Stimulated activated memory B cell treated with anti-CD40 and anti-IgM and Interleukin-4, amounts not matched to agents 10 μg/mL and 1 μg/mL and 100 μg/mL, for 72 hours (primary cell): ENCODE results near the gene ALKBH5.

Experiments used
- ATAC-seq: fragments of 150-1000 bp; cut with Tn5 transposase; 2 replicates; pipeline ENCODE4 v1.10.0; 2021
- H3K27ac Mint-ChIP-seq: one replicate; pipeline ENCODE4 v1.8.0; 2022; ENCODE audit warnings: mild to moderate bottlenecking, mixed read lengths
- H3K27me3 Mint-ChIP-seq: one replicate; pipeline ENCODE4 v1.8.0; 2022; ENCODE audit warnings: mixed read lengths
- H3K36me3 Mint-ChIP-seq: one replicate; pipeline ENCODE4 v1.8.0; 2022; ENCODE audit warnings: mixed read lengths
- H3K4me1 Mint-ChIP-seq: one replicate; pipeline ENCODE4 v1.8.0; 2022; ENCODE audit warnings: mixed read lengths
- H3K4me3 Mint-ChIP-seq: one replicate; pipeline ENCODE4 v1.8.0; 2022; ENCODE audit warnings: mild to moderate bottlenecking, moderate library complexity, mixed read lengths
- H3K9me3 Mint-ChIP-seq: one replicate; pipeline ENCODE4 v1.8.0; 2022; ENCODE audit warnings: mixed read lengths

Gene ALKBH5

DNA sequence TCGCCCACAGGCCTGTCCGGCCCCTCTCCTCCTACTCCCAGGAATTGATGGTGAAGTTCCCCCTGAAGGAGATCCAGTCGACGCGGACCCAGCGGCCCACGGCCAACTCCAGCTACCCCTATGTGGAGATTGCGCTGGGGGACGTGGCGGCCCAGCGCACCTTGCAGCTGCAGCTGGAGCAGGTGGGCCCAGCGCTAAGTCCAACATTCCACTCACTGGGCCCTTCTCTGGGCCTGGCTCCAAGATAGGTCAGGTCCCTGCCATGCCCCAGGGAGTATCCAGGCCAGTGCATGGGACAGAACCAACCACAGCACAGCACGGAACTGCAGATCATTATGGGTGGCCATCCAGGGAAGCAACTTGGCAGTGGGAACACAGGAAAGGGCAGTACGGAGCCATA, 9.9 kb upstream of the ALKBH5 start:
- ATAC-seq: no peak

DNA sequence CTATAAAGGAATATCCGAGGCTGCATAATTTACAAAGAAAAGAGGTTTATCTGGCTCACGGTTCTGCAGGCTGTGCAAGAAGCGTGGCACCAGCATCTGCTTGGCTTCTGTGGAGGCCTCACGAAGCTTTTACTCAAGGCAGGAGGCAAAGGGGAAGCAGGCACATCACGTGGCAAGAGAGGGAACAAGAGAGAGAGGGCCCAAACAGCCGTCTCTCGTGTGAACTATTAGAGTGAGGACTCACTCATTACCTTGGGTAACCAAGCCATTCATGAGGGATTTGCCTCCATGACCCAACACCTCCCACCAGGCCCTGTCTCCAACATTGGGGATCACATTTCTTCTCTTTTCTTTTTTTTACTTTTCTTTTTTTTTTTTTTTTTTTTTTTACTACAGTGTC, 7.5 kb upstream of the ALKBH5 start:
- ATAC-seq: peak; percentile 71
- H3K9me3 Mint-ChIP-seq: no peaks in the 10 kb centered on the region

More for the DNA sequence above, 9.9 kb upstream of the ALKBH5 start:
- Mint-ChIP-seq H3K27me3 (no peaks in the 10 kb centered on the region), H3K9me3 (no peaks in the 10 kb centered on the region), H3K4me1 (peaks cover 7% of the 10 kb centered on the region), H3K36me3 (no peaks in the 10 kb centered on the region), H3K27ac (no peak overlapping the region), H3K4me3 (no peak overlapping the region)

DNA sequence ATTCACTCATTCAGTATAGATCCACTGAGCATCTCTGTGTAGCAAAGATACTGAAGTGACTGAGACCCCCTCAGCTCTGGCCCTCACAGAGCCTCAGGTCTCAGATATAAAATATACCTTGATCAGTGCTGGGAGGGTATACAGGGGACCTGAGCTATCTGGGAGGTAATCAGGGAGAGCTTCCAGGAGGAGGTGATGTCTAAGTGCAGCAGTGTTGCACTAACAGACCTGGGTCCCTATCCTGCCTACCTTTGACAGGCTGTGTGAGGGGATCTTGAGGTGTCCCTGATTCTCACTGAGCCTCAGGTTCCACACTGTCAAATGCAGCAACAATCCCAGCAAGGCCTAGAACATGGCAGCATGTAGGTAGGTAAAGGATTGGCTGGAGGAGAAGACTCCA, 6.5 kb upstream of the ALKBH5 start:
- no peaks in the 10 kb centered on the region for H3K27me3 Mint-ChIP-seq
- no peak overlapping the region for H3K27ac Mint-ChIP-seq
- no peaks in the 10 kb centered on the region for H3K36me3 Mint-ChIP-seq
- H3K9me3 Mint-ChIP-seq: no peaks in the 10 kb centered on the region
- H3K4me3 Mint-ChIP-seq: no peak overlapping the region
- peaks cover 13% of the 10 kb centered on the region for H3K4me1 Mint-ChIP-seq
- ATAC-seq: no peak

More for the DNA sequence above, 7.5 kb upstream of the ALKBH5 start:
- H3K27ac Mint-ChIP-seq: peak overlapping the region; percentile 56
- H3K4me3 Mint-ChIP-seq: no peak overlapping the region
- H3K4me1 Mint-ChIP-seq: peaks cover 7% of the 10 kb centered on the region
- no peaks in the 10 kb centered on the region for H3K36me3 Mint-ChIP-seq
- no peaks in the 10 kb centered on the region for H3K27me3 Mint-ChIP-seq

DNA sequence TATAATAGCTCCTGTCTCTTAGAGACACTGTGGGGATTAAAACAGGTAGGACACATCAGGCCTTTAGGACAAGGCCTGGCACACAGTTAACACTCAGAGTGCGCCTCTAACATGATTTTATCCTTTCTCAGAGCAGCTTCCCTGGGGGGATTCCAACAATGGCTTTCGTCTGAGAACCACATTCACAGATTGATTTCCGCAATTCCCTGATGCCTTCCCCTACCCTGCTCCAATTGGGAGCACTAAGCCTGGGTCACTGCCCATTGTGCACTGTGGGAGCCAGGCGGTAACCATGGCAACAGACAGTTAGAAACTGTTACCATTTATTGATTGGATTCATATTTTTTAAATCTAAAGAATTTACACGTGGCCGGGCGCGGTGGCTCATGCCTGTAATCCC, 5.9 kb upstream of the ALKBH5 start:
- Mint-ChIP-seq H3K27ac (no peak overlapping the region), H3K4me3 (no peak overlapping the region), H3K9me3 (no peaks in the 10 kb centered on the region), H3K4me1 (peaks cover 19% of the 10 kb centered on the region), H3K36me3 (no peaks in the 10 kb centered on the region), H3K27me3 (no peaks in the 10 kb centered on the region)
- no peak for ATAC-seq

DNA sequence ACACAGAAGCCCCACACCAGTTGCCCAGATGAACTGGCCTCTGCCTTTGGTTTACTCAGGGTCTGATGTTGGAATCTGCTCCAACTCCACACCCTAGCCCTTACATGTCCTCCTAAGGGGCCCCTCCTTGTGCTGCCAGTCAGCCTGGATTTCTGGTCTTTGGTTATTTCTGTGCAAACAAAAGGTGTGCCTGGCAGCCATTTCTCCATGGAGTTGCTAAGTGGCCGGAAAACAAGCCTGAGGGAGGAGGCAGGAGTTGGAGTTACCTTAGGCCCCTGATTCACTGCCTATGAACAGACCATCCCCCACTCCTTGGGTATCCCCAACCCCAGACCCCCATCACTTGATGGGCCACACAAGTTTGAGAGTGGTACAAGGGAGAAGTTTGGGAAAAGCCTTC, 4.4 kb upstream of the ALKBH5 start:
- Mint-ChIP-seq H3K4me1 (peaks cover 20% of the 10 kb centered on the region), H3K36me3 (no peaks in the 10 kb centered on the region), H3K27ac (no peak overlapping the region), H3K9me3 (no peaks in the 10 kb centered on the region), H3K4me3 (no peak overlapping the region), H3K27me3 (no peaks in the 10 kb centered on the region)
- ATAC-seq: no peak

DNA sequence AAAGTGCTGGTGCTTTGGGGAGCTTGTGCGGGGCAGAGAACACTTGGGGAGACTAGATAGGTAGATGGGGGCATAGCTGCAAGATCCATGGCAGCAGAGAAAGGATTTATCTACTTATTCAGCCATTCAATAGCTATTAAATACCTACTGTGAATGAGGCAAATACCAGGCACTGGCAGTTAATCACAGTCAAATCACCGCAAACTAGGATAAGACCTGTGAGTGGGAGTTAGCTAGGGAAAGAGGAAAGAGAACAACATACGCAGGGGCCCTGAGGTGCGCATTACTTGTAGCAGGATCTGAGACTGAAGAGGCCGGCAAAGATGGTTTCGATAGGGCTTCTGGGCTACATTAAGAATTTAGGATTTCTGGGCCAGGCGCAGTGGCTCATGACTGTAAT, 3.8 kb upstream of the ALKBH5 start:
- H3K4me1 Mint-ChIP-seq: peaks cover 24% of the 10 kb centered on the region

DNA sequence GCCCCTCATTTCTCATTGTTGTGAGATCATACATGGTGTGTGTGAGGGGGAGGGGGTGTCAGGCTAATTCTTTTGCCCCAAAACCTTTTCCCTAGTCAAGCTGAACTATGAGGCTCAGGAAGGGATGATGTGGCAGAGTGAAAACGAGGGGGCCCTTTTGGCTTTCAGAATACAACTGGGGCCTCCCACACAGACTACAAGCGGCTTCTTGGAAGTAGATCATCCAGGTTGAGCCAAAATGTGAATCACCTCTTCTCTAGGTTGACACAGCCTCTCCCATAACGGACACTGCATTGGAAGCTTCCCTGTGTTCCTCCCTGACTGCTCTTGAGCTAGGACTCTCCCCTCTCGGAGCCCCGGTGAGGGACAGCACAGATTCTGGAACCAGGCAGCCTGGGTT, 2.3 kb upstream of the ALKBH5 start:
- Mint-ChIP-seq H3K36me3 (peaks cover 7% of the 10 kb centered on the region), H3K4me3 (no peak overlapping the region), H3K4me1 (peaks cover 29% of the 10 kb centered on the region), H3K27ac (peak overlapping the region; percentile 99), H3K9me3 (no peaks in the 10 kb centered on the region), H3K27me3 (no peaks in the 10 kb centered on the region)
- ATAC-seq: no peak

More for the DNA sequence above, 3.8 kb upstream of the ALKBH5 start:
- H3K27ac Mint-ChIP-seq: no peak overlapping the region
- no peaks in the 10 kb centered on the region for H3K9me3 Mint-ChIP-seq
- no peaks in the 10 kb centered on the region for H3K36me3 Mint-ChIP-seq
- no peaks in the 10 kb centered on the region for H3K27me3 Mint-ChIP-seq
- H3K4me3 Mint-ChIP-seq: no peak overlapping the region
- ATAC-seq: no peak

DNA sequence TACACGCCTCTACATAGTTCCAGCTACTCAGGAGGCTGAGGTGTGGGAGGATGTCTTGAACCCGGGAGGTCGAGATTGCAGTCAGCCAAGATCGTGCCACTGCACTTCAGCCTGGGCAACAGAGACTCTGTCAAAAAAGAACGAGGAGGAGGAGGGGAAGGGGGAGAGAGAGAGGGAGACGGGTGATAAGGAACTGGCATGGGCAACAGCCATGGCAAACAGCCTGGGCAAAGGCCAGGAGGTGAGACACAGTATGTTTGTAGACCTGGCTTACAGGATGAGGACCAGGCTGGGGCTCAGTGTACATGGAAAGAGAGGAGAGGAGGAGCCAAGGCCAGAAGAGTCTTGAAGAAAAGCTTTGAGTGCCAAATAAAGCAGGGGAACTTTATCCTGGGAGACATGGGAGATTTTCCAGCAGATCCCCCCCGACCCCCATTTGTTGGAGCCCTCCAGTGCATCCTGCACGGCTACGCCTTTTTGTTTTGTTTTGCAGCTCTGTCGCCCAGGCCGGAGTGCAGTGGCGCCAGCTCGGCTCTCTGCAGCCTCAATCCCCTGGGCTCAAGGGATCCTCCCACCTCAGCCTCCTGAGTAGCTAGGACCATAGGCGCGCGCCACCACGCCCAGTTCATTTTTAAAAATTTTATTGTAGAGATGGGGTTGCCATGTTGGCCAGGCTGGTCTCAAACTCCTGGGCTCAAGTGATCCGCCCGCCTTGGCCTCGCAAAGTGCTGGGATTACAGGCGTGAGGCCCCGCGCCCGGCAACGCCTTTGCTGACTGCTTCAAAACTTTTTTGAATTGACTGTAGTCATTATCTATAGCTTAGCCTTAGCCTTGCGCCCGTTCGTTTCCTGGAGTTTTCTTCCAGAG, 1.3 kb upstream of the ALKBH5 start:
- H3K27me3 Mint-ChIP-seq: no peaks in the 10 kb centered on the region

DNA sequence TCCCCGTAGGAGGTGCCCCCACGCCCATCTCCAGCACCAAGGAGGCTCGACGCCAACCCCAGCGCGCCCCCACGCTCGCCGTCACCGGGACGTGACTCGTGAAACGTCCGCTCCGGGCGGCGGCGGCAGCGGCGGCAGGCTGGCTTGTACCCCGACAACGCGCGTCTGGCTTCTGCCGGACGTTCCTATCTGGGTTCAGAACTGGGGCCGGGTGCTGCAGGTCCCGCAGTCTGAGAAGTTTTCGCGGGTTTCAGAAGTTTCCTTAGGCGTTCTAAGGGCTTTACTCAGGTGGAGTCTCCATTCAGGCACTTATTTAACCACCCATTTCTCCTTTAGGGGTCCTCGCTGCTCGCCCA, 672 bp upstream of the ALKBH5 start:
- Mint-ChIP-seq H3K36me3 (peaks cover 15% of the 10 kb centered on the region), H3K4me1 (peaks cover 45% of the 10 kb centered on the region), H3K4me3 (peak overlapping the region; percentile 84), H3K9me3 (no peaks in the 10 kb centered on the region), H3K27me3 (no peaks in the 10 kb centered on the region), H3K27ac (peak overlapping the region; percentile 99)
- ATAC-seq: peak; percentile 77

More for the DNA sequence above, 1.3 kb upstream of the ALKBH5 start:
- Mint-ChIP-seq H3K4me1 (peaks cover 39% of the 10 kb centered on the region), H3K27ac (peak overlapping the region; percentile 99), H3K36me3 (peaks cover 14% of the 10 kb centered on the region), H3K9me3 (no peaks in the 10 kb centered on the region), H3K4me3 (peak overlapping the region; percentile 84)
- no peak for ATAC-seq

DNA sequence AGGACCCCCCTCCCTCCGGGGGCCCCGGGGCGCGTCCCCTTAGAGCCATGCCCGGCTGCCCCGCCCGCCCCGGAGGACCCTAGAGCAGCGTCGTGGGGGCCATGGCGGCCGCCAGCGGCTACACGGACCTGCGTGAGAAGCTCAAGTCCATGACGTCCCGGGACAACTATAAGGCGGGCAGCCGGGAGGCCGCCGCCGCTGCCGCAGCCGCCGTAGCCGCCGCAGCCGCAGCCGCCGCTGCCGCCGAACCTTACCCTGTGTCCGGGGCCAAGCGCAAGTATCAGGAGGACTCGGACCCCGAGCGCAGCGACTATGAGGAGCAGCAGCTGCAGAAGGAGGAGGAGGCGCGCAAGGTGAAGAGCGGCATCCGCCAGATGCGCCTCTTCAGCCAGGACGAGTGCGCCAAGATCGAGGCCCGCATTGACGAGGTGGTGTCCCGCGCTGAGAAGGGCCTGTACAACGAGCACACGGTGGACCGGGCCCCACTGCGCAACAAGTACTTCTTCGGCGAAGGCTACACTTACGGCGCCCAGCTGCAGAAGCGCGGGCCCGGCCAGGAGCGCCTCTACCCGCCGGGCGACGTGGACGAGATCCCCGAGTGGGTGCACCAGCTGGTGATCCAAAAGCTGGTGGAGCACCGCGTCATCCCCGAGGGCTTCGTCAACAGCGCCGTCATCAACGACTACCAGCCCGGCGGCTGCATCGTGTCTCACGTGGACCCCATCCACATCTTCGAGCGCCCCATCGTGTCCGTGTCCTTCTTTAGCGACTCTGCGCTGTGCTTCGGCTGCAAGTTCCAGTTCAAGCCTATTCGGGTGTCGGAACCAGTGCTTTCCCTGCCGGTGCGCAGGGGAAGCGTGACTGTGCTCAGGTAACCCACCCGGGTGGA, 759 bp downstream of the ALKBH5 start:
- peak; percentile 47 for ATAC-seq
- Mint-ChIP-seq H3K27ac (peak overlapping the region; percentile 99), H3K9me3 (no peaks in the 10 kb centered on the region), H3K36me3 (peaks cover 25% of the 10 kb centered on the region), H3K4me1 (peaks cover 57% of the 10 kb centered on the region), H3K4me3 (peak overlapping the region; percentile 84), H3K27me3 (no peaks in the 10 kb centered on the region)

DNA sequence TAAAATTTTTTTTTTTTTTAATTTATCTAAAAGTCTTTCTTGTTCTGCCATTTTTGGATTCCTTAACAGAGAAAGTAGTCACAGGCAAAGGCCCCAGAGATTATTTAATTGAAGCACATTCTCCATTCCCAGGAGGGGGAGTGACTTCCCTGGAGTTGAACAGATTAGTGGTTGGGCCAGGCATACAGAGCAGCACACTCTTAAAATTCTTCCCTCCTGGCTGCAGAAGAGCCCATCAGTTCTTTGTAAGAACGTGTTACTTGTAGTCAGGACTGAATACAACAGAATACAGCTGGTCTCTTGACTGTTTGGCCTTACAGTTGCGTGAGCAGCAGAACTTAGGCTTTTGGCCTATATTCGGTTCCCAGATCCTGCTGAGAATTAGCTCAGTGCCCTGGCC, 1.8 kb downstream of the ALKBH5 start:
- peaks cover 67% of the 10 kb centered on the region for H3K4me1 Mint-ChIP-seq
- H3K36me3 Mint-ChIP-seq: peaks cover 33% of the 10 kb centered on the region
- no peaks in the 10 kb centered on the region for H3K9me3 Mint-ChIP-seq
- H3K27me3 Mint-ChIP-seq: no peaks in the 10 kb centered on the region
- peak overlapping the region; percentile 99 for H3K27ac Mint-ChIP-seq
- H3K4me3 Mint-ChIP-seq: peak overlapping the region; percentile 84
- ATAC-seq: no peak

DNA sequence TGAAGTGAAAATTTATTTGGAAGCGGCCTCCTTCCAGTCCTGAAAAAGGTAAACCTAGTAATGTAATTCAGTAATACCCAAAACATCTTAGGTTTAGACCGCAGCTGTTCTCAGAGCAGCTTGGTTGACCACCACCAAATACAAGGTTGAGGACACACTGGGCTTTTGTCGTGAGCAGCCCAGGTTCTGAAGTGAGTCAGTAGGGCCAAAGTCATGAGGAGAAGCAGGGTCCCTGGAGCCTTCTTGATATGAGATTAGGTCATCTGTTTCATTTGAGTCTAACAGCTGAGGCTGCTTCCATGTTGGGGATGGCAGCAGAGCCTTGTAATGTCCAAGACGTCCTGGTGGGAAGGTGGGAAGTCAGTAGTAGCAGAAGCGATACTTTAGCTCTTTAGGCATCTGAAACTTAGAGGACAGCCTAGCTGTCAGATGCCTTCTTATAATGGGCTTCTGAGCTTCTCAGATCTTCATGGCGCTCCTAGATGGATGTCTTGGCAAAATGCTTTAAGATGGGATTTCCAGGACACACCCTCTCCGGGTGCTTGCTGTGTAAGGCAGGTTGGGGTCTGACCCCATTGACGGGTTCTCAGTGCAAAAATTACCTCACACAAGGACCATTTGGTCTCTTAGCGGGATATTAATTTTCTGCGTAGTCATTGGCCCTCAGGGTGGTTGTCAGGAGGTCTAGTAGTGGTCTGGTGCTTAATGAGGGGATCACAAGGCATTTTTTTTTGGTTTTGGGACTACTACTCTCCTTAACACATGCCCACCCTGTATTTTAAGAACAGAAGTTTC, 2.4 kb downstream of the ALKBH5 start:
- no peak for ATAC-seq
- no peaks in the 10 kb centered on the region for H3K9me3 Mint-ChIP-seq
- peak overlapping the region; percentile 84 for H3K4me3 Mint-ChIP-seq
- H3K27me3 Mint-ChIP-seq: no peaks in the 10 kb centered on the region
- H3K4me1 Mint-ChIP-seq: peaks cover 73% of the 10 kb centered on the region
- peak overlapping the region; percentile 99 for H3K27ac Mint-ChIP-seq
- H3K36me3 Mint-ChIP-seq: peaks cover 37% of the 10 kb centered on the region

DNA sequence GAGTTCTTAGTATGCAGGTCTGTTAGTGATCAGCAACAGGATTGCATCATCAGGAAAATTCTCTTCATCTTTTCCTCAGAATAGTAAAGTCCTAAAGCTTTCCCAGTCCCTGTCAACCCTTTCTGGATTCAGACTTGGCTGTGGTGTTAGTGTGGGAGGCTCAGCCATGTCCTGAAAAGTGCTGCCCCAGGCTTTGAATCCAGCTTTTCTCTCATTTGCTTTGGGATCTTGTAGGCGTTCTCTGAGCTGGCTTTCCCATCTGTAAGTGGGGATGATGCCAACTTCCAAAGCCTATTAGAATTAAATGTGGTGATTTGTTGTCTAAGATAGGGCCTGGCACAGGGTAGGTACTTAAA, 3.0 kb downstream of the ALKBH5 start:
- Mint-ChIP-seq H3K9me3 (no peaks in the 10 kb centered on the region), H3K27me3 (no peaks in the 10 kb centered on the region), H3K4me1 (peaks cover 79% of the 10 kb centered on the region), H3K27ac (peak overlapping the region; percentile 99), H3K36me3 (peaks cover 37% of the 10 kb centered on the region), H3K4me3 (peak overlapping the region; percentile 84)
- no peak for ATAC-seq

DNA sequence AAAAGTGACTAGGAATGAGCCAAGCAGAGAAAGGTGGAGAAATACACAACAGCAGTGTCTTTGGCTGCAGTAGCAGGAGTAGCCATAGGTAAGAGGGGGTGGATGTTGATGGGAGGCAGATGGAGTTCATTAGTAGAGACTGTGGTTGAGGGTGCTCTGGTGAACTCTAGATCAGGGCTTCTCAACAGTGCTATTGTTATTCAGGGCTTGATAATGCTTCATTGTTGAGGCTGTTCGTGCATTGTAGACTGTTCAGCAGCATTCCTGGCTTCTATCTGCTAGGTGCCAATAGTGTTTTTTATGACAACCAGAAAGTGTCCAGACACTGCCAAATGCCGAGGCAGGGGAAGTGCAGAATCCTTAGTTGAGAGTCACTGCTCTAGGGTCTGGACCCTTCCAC, 3.6 kb downstream of the ALKBH5 start:
- Mint-ChIP-seq H3K27ac (peak overlapping the region; percentile 99), H3K36me3 (peaks cover 37% of the 10 kb centered on the region), H3K27me3 (no peaks in the 10 kb centered on the region), H3K4me1 (peaks cover 79% of the 10 kb centered on the region), H3K4me3 (peak overlapping the region; percentile 84), H3K9me3 (no peaks in the 10 kb centered on the region)
- ATAC-seq: no peak
